Measurements from ENCODE around the gene PYGM.

PYGM gene

GRCh38 chr11:64790205-64791095 is 30.7 kb upstream of the PYGM start:
- no peak for DNase-seq

DNA sequence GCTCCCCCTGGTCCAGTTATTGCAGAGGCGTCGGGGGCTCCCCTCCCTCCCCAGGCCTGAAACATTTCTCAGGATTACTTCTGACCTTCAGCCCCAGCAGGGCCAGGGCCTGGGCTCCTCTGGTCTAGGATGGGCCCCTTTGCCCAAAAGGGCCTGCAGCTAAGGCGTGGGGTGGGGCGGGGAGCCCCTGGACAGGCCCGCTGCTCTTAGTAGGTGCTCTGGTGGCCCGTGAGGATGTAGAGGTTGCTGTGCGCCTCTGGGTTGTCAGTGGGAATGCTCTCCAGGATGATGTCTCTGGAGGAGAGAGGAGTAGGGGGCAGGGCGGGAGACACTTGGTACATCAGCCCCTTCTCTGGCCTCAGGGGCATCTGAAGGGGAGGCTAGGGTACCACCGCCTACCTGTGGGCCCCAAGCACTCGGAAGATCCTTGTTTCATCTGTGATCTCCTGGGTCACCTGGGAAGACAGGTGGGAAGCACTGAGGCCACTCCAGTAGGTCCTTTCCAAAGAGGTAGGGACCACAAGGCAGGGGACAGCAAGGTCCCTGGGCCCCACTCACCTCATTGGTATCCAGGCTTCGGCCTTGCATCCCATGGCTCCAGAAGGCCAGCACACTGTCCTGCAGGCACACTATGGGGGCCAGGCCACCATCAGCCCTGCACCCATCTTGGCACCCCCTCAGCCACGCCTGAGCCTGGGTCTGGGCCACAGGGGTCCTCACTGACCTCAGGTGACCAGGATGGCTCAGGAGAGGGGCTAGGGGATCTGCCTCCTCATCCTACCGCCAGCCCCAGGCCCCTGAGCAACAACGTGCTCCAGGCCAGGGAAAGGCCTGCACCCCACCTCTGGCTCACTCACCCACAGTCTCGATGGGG is 29.8 kb upstream of the PYGM start:
- no peak for DNase-seq

GRCh38 chr11:64788321-64789215 is 28.8 kb upstream of the PYGM start:
- no peak for DNase-seq

- peak; percentile 67 to 72 for DNase-seq
Observed at GRCh38 chr11:64787526-64788320, 27.9 kb upstream of the PYGM start.

- DNase-seq = no peak
Observed at GRCh38 chr11:64786308-64786707, 26.5 kb upstream of the PYGM start.

DNA sequence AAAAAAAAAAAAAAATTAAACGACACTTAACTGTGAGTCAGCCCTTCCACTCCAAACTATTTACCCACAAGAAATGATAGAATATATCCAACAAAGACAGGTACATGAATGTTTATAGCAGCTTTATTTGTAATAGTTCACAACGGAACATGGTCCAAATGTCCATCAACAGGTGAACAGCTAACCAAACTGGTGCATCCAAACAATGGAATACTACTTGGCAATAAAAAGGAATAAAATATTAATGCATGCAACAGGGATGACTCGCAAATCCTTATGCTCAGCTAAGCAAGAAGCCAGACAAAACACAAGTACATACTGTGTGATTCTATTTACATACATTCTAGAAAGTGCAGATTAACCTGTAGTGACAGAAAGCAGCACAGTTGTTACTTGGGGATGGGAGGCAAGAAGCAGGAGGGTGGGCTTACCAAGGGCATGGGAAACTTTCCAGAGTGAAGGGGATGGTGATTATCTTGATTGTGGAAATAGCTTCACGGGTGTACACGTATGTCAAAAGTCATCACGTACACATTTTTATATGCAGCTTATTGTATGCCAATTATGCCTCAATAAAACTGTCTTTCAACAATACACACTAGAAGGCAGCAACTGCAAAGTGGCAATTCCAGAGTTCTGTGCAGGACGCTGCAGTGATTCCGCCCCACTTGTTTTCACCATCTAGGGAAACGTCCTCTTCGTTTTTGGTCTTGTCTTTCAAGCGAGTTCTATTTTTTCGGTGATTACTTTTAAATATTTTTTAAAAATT is 25.2 kb upstream of the PYGM start:
- no peak for DNase-seq

- DNase-seq = peak; percentile 97 to 99
Observed at GRCh38 chr11:64778473-64779298, 18.9 kb upstream of the PYGM start, which contains the start of gene SF1. SF1 (minus strand) TSS chr11:64778542; CDS start chr11:64778392, 150 bp downstream.

DNA sequence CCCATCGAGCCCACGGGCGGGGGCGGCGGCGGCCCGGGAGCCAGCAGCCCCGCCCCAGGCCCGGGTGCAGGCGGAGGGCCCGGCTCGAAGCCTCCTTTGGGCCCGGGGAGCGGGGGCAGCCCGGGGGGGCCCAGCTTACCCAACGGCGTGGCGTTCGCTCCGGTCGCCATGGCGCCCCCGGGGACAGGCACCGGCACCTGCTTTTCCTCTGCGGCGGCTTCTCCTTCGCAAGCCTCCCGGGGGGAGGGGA is 18.4 kb upstream of the PYGM start:
- no peak for DNase-seq

DNA sequence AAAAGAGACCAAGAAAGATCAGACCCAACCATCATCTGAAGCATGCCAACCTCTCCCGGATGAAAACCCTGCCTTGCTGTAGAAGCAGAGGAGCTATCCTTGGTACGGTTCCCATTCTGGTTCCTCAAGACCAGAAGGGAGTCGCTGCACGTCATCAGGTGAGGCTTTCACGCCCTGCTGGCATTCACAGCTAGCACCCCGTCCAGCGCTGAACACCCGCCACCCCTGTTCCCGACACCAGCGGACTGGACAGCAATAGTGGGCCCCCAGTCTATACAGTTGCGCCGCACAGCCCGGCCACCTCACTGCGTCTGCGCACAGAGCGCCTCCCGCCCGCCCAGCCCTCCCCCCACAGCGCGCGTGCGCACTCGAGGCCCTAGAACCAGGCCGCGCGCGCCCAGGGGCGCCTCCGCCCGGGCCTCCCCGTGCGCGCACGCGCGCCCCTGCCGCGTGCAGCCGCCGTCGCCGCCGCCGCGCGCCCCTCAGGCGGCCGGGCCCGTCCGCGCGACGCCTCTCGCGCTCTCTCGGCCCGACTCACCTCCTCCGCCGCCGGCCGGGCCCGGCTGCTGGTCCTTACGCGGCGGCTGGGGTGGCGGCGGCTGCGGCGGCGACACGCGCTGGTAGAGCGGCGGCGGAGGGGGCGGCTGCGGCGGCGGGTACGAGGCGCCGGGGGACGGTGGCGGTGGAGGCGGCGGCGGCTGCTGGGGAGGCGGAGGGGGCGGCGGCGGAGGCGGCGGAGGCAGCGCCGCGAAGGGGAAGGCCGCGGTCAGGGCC is 17.9 kb upstream of the PYGM start:
- peak; percentile 74 to 80 for DNase-seq

DNA sequence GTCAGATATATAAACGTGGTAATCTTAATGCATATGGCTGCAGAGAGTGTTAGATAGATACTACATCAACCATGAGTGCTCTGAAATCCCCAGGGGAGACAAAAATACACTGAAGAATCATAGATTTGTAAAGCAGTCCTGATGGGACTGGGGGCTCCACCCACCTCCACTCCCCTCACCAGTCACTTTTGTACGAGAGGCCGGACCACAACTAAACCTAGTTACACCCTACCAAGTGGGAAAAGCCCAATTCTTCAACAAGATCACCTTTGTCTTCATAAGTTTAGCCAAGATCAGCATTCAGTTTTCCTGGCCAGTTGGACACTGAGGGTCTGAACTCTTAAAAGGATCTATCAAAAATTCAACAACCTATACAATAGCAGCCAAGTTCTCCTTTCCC is 17.1 kb upstream of the PYGM start:
- no peak for DNase-seq

GRCh38 chr11:64776425-64776824 is 16.7 kb upstream of the PYGM start:
- DNase-seq = no peak

GRCh38 chr11:64774144-64774543 is 14.4 kb upstream of the PYGM start:
- no peak for DNase-seq

DNA sequence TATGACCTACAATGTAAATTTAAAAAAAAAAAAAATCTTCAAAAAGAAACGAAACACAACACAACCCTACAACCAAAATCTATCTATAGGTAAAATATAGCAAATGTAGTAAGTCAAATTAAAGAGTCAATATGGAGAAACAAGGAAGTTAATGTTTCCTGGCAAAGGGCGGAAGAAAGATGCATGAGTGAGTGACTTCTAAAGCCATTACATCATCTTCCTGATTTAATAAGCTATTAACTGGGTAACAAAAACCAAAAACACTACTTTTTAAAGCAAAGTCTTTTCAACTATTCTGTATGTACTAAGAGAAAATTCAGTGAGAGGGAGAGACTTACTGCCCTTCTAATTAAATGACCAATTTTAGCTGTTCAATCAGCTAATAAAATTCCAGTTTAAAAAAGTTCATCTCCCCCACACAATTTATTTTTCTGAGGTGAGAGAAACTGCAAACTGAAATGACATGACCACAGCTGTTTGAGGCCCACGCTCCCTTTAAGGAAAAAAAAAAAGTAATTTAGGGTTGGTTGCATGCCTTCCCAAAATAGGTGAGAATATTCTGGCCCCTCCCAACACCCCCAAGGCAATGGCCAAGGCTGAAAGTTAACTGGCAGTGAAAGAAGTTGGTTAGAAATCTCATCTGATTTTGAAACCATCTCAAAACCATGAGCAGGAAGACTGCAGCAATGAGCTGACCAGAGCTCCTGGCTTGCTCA is 12.7 kb upstream of the PYGM start:
- DNase-seq = no peak

DNA sequence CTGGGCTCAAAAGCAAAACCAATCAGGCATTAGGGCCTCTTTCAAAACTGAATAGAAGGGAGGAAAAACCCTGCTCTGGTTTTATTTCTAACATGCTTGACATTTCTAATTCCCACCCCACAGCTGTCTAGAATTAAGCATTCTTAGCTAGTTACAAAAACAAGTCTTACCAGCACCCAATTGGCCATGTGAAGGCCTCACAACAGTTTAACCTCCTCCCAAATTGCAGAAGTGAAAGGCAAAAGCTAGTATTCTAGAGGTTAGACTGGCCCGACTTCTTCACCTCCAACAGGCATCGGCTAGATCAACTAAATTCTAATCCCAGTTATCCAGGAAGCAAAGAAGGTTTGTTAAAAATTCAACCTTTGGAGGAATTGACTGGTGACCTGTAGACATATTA is 12.1 kb upstream of the PYGM start:
- no peak for DNase-seq

GRCh38 chr11:64770120-64770519 is 10.3 kb upstream of the PYGM start:
- DNase-seq = no peak

DNA sequence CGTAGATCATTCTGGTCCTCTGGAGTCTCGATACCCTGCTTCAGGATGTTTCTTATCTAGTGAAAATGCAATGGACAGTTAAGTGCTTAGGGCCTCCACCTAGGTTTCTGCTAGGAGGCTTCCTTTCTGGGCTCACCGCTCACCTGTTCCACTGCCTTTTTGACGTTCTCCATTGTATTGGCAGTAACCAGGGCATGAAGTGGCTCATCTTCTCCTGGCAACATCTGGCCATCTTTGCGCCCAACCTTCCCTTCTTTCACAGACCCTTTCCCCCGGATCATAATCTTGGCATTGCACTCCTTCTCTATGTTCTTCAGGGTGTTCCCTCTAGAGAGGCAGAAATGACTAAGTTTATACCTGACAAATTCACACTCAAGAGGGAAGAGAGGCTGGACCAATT is 9.5 kb upstream of the PYGM start:
- no peak for DNase-seq

DNA sequence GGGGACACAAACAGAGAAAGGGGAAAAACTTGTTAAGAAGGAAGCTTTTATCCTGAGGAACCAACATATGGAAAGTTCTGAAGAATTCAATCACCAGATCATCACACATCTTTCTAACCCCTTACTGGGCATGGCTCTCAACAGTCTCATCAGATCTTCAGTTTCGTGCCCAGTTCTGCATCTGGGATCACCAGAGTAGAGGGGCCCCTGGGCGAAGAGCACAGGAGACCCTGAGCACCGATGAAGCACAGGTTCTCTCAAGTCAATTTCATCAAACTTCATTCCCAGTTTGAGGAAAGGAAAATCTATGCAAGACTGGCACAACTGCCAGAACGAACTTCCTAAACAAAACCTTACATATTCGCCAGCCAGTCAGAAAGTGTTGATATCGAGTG is 8.5 kb upstream of the PYGM start:
- no peak for DNase-seq

DNA sequence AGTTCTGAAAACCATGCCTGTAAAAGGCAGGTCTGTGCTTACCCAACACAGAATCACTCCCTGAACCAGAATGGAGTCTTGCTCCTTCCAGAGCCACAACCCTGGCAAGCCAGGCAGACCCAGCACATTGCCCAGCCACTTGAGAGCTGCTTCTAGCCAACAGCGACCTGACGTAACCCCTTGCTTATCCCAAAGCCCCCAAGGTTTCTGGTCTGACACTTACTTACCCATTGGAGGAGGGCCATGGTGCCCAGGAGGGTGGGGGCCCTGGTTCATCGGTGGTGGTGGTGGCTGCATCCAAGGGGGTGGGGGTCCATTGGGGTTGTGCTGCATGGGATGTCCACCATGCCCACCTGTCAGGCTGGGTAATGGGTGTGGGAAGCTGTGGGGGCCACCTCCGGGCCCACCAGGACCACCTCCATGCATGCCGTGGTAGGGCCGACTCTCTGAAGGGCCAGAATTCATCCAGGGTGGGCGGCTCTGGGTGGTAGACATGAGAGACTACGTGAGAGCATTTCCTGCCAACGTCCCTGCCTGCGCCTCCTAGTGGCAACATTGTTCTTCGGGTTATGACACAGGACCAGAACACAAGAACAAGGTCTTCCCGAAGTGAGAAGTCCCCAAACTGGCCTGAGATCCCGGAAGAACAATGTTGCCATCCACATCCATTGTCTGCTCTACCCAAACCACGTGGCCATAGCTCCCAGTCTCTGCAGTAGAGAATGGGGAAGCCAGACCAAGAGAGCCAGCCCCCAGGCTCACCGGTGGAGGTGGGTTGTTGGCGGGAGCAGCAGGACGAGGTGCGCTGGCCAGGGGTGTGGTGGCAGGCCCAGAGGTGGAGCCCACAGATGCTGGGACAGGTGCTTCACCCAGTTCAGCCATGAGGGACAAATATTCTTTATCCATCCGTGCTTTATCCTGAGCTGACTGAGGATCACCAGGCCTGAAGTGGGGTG is 7.8 kb upstream of the PYGM start:
- DNase-seq = peak; percentile 84 to 88
